Prostate gland (tissue), 2 donors: ENCODE results near the gene USP34.

Experiments used
- POLR2A ChIP-seq: fragments of 450-650 bp; IDR thresholded peaks from one replicate; pipeline ENCODE4 v1.6.1; 2016; ENCODE audit warnings: antibody characterized with exemption, mild to moderate bottlenecking
- POLR2AphosphoS5 ChIP-seq: sonication (generic); formaldehyde crosslinking; IDR thresholded peaks from one replicate; pipeline ENCODE4 v1.6.1; 2017; ENCODE audit warnings: antibody characterized with exemption
- TF ChIP-seq, protein P1 (sequence below), 4 experiments: fragments of 200-600 bp in 2 of 4; fragments of 450-650 bp in 2 of 4; sonication (generic) in 2 of 4; IDR thresholded peaks; 1 replicate in 3 of 4; 2 replicates in 1 of 4; pipeline ENCODE4 v1.5.1; 2016 to 2019; ENCODE audit warnings: antibody characterized with exemption in 4 of 4, mild to moderate bottlenecking in 2 of 4, moderate library complexity in 2 of 4

DNA sequence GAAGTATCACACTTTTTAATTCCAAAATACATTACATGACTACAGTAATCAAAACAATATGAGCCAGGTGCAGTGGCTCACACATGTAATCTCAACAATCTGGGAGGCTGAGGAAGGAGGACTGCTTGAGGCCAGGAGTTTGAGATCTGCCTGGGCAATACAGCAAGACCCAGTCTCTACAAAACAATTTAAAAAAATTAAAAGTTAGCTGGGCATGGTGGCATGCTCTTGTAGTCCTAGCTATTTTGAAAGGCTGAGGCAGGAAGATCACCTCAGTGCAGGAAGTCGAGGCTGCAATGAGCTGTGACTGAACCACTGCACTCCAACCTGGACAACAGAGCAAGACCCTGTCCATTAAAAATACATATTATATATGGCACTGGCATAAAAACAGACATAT, 109.8 kb downstream of the USP34 start:
- TF ChIP-seq, protein P1, sequence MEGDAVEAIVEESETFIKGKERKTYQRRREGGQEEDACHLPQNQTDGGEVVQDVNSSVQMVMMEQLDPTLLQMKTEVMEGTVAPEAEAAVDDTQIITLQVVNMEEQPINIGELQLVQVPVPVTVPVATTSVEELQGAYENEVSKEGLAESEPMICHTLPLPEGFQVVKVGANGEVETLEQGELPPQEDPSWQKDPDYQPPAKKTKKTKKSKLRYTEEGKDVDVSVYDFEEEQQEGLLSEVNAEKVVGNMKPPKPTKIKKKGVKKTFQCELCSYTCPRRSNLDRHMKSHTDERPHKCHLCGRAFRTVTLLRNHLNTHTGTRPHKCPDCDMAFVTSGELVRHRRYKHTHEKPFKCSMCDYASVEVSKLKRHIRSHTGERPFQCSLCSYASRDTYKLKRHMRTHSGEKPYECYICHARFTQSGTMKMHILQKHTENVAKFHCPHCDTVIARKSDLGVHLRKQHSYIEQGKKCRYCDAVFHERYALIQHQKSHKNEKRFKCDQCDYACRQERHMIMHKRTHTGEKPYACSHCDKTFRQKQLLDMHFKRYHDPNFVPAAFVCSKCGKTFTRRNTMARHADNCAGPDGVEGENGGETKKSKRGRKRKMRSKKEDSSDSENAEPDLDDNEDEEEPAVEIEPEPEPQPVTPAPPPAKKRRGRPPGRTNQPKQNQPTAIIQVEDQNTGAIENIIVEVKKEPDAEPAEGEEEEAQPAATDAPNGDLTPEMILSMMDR (IDR thresholded peaks at IDR 0.05): no peak
- TF ChIP-seq POLR2A: no peak
- no peak for TF ChIP-seq POLR2AphosphoS5
